Activated CD8-positive, alpha-beta memory T cell treated with anti-CD3 and anti-CD28 coated beads for 48 hours (primary cell): ENCODE data around the gene TMEM63C.

Experiments
- DNase-seq, 3 experiments: peaks; one replicate each; pipeline ENCODE4 v3.0.0-alpha.2; 2020; ENCODE audit warnings: low read depth in 2 of 3, low spot score in 2 of 3

TMEM63C gene

DNA sequence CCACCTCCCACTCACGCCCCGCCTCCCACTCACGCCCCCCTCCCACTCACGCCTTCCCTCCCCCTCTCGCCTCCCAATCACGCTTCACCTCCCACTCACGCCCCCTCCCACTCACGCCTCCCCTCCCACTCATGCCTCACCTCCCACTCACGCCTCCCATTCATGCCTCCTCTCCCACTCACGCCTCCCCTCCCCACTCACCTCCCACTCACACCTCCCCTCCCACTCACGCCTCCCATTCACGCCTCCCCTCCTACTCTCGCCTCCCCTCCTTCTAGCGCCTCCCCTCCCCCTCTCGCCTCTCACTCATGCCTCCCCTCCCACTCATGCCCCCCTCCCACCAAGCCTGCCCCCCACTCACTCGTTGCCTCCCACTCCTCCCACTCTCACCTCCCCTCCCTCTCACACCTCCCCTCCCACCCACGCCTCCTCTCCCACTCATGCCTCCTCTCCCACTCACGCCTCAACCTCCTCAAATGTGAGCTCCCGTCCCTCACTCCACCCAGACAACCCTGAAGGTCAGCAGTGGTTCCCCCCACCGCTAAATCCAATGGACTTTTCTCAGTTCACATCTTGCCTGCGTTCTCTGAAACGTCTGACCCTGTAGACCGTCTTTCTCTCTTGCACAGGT, 39.8 kb downstream of the TMEM63C start:
- no peak for DNase-seq

GRCh38 chr14:77222546-77223225, 41.1 kb downstream of the TMEM63C start:
- no peak for DNase-seq

GRCh38 chr14:77224212-77224611, 42.6 kb downstream of the TMEM63C start:
- DNase-seq: no peak

GRCh38 chr14:77225254-77225653, 43.7 kb downstream of the TMEM63C start:
- no peak for DNase-seq

DNA sequence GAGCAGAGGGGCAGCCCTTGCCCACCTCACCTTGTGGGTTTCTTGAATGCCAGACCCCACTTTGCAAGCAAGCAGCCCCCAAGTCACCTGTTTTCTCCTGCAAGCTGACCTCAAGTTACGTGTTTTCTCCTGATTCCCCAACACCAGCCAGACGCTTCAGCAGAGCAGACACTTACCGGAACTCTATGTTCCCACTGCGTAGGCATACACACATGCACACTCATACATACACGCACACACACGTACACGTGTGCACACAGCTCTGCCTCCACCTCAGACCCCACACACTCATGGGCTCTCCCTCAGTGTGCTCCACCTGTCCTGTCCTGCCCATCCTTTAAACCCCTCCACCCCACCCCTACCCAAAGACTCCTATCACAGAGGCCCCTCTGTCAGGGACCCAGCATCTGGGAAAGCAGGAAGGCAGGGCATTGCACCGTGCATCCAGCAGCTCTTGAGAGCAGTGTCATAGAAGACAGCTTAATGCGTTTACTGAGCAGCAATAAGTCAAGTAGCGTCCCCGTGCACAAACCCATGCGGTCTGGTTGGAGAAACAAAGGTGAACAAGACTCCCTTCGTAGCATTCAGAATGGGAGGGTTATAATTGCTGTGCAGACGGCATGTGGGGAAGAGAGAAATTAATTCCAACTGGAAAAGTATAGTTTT, 44.4 kb downstream of the TMEM63C start:
- no peak for DNase-seq

GRCh38 chr14:77228056-77228455, 46.5 kb downstream of the TMEM63C start:
- no peak for DNase-seq

GRCh38 chr14:77230914-77231313, 49.3 kb downstream of the TMEM63C start:
- no peak for DNase-seq

DNA sequence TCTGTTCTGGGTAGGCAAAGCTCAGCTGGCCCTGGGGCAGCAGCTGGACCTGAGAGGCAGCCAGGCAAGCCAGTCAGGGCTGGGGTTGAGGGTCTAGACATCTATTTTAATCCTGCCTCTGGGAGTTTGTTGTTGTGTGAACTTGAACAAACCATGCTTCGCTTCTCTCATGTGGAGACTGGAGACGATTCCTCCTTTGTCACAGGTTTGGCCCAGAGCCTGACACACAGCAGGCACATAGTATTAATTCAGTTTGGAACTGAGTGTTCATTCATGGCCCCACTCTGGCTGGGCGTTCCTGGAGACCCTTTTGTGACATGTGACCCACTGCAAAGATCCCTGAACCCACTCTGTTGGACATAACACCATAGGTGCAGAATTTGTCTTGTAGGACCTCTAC, 50.1 kb downstream of the TMEM63C start:
- DNase-seq: no peak

- no peak for DNase-seq
Measured at GRCh38 chr14:77236814-77237213, 55.2 kb downstream of the TMEM63C start.

DNA sequence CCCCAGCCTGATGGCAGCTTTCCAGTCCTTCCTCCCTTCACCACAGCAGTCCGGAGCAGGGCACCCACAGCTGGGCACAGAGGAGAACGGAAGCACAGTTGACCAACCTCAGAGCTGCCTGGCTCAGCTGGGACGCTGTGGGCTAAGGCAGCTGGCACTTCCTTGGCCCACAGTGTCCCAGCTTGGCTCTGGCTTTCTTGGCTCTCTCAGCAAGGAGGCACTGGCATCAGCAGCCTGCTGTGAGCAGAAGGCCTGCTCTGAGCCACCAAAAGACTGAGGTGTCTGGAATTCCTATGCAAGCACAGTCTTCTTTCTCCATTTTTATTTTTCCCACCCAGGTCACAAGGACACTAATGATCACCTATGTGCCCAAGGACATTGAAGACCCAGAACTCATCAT, 56.8 kb downstream of the TMEM63C start:
- DNase-seq: no peak

GRCh38 chr14:77238996-77239395, 57.4 kb downstream of the TMEM63C start:
- DNase-seq: no peak

DNA sequence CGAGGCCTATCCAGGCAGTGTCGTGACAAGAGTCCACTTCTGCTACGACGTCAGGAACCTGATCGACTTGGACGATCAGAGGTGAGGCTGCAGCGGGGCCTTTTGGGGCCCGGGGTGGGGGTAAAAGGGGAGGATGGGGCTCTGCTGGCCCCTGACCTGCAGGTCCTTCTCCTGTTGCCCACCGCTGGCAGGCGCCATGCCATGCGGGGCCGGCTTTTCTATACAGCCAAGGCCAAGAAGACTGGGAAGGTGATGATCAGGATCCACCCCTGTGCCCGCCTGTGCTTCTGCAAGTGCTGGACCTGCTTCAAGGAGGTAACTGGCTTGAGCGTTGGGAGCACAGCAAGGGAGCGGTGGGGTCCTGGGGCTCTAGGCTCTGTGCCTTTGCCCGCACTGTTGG, 57.8 kb downstream of the TMEM63C start:
- DNase-seq: no peak

GRCh38 chr14:77240336-77240915, 58.8 kb downstream of the TMEM63C start:
- DNase-seq: no peak

DNA sequence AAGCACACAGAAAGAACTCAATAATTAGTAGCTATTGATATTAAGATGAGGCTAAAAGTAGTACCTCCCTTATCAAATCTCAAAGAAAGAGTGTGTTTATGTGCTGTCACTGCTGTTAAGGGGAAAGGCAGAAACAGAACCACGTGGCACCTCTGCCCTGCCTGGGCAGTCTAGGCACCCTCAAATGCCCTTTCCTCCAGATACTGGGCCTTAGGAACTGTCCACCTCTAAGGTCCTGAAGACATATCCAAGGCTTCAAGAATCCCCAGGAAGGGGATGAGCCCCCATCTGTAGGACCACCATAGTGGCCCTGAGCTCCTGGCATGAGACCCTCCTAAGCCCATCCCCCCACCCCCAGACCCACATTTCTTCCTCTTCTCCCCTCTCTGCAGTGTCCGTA, 60.4 kb downstream of the TMEM63C start:
- no peak for DNase-seq

- no peak for DNase-seq
Measured at GRCh38 chr14:77242752-77243151, 61.2 kb downstream of the TMEM63C start.

GRCh38 chr14:77243853-77244252, 62.3 kb downstream of the TMEM63C start:
- no peak for DNase-seq

GRCh38 chr14:77245820-77246219, 64.2 kb downstream of the TMEM63C start:
- no peak for DNase-seq

DNA sequence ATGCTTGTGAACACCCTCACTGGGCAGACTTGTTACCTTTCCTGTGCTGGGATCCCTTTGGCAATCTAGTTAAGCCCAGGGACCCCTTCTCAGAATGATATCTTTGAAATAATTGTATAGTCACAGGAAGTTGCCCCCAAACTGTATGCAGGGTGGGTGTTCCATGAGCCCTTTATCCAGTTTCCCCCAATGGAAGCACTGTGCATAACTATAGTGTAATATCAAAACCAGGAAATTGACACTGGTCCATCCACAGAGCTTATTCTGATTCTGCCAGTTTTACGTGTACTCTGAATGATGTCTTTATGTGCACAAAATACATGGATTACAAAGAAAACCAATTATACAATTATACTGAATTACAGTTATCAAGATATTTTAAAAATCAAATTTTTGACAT, 65.2 kb downstream of the TMEM63C start:
- DNase-seq: no peak

DNA sequence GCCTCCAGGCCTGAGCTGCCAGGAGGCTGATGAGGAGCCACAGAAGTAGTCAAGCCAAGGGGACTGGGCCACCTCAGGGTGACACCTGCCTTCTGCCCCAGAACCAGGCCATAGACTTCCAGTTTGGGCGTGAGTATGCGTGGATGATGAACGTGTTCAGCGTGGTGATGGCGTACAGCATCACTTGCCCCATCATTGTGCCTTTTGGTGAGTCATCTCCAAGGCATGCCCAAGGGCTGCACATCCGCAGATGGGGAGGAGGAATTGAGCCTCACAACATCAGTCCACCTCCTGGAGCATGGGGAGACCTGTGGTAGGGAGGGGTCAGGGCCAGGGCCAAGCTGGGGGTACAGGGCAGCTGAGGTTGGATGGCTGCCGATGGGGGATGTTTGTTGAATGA, 67.1 kb downstream of the TMEM63C start:
- no peak for DNase-seq

DNA sequence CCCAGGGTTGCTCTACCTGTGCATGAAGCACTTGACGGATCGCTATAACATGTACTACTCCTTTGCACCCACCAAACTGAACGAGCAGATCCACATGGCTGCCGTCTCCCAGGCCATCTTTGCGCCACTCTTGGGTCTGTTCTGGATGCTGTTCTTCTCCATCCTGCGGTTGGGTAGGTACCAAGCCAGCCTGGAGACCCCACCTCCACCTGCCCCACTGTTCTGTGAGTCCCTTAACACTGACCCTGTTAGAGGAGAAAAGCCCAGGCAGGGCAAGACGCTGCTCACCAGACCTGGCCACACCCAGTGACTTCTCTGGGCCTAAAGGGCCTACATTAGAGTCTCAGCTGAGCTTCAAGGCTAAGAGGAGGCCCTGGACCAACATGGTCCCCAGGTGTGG, 67.7 kb downstream of the TMEM63C start:
- DNase-seq: no peak

DNA sequence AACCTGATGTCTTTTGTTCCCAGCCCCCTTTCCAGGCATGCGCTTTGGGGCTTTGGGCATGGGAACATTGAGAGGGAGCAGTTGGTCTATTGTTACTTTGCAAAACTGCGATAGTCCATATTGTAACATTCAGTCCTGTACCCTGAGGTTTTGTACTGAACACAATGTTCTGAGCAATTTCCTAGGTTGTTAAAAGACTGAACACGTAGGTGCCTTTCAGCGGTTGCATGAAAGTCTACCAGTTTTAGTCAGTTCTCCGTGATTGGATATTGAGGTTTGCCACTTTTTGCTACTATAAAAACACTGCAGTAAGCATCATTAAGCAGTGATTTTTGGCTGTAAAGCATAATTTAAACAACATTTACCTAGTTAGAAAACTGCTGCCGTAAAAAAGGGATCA, 69.3 kb downstream of the TMEM63C start:
- DNase-seq: no peak

GRCh38 chr14:77251870-77252269, 70.3 kb downstream of the TMEM63C start:
- no peak for DNase-seq
